Pulmonary artery endothelial cell (primary cell): ENCODE measurements around the gene LRFN2. TPM values are rescaled to one million over a fixed set of nuclear protein-coding genes. Genes with fewer than 3 reads are reported as not detected.

Source experiments
- DNase-seq: peaks from one replicate; pipeline ENCODE4 v3.0.0-alpha.2; 2011; ENCODE audit warnings: low read depth, low spot score
- total RNA-seq: library from RNA; depleted of rRNA; stranded (reverse); fragments of >200 nt; gene quantifications from 2 replicates; pipeline ENCODE4 v1.2.3, GENCODE V29; 2014

LRFN2 gene
- total RNA-seq, 1 donor from 2014 or later = not detected

DNA sequence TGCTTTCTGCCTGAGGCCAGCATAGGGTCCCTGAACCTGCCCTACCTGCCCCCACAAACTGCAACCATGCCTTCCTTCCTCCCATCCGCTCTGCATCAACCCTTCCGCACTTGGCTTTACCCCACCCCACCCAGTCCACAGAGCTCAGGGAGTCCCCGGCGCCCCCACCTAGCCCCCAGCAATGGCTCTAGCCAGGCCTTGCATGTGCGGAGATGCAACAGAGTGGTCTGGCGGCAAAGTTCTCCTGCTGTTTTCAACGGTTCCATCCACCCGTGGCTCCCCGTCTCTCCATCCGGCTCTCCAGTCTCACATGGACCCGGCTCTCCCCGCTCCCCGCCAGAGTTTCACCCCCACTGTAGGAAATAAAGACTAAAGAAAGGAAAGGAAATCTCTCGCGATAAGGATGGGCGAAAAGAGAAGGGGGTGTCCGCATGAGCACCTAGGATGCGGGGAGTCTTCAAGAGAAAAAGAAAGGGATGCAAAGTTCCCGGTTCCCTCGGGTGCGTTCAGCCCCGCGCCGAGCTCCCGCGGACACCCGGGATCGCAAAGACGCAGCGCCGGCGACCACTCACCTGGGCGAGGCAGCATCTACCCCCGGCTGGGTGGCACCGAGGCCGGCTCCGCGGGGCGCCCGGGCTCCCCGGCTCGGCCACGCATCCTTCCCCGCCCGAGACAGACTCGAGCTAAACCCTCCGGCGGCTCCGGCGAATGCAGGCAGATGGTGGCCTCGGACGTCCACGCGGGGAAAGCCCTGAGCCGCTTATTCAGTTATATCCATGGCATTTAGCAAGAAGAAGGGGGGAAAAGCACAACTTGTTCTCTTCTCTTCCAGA, 579 bp downstream of the LRFN2 start:
- DNase-seq = no peak

DNA sequence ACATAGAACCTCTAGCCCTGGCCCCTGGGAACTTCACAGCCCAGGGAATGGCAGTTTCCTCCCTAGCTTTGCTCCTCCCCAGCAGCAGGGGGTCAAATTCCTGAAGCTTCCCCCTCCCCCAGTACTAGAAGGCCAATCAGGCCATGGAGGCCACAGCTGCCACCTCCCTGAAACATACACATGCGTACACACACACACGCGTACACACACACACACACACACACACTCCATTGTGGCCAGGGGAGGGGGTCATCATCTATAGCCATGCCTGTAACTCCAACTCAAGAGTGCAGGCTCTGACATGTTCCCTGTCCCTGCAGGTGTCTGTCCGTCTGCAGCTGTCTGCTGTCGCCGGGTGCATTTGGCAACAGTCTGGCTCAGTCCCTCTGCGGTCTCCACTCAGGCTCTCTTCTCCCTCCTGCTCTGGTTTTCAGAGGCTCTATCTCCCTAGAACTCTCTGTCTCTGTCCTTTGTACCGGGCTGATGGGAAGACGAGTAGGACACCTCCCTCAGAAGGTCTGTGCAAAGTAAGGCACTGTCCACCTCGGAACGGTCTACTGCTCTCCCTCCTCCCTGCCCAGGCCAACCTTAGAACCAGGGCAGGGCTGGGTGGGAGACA, 1.4 kb downstream of the LRFN2 start:
- no peak for DNase-seq

DNA sequence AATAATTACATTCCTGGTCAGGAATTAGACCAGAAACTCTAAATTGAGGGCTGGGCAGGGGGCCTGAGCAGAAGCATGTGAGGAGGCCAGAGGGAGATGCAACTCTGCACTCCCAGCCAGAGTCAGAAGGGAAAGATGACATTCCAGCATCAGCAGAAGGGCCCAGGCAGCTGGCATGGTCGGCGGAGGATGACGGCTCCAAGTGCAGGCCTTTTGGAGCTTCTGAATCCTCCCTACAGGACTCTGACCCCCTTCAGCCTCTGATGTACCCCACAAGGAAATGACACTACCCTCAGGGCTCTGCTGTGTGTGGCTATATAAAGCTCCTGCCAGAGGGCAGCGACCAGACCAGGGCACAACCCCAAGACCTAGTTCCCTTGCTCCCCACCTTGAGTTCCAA, 1.9 kb downstream of the LRFN2 start:
- no peak for DNase-seq

DNA sequence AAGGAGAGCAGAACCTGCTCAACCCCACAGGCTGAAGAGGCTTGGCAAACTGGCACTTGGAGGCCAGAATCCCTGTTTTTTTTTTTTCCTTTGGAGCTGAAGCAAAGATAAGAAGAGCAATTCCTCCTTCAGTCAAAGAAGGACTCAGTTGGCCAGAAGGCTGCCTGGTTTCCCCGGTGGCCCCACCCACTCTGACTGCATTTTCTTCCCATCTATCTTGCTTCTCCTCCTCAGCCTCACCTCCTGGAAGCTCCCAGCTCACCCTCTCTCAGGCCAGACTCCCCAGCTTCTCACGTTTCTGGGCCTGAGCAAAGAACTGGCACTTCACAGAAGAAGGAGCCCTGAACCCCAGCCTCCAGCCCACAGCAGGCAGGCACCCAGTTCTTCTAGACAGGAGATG, 2.4 kb downstream of the LRFN2 start:
- DNase-seq = no peak

DNA sequence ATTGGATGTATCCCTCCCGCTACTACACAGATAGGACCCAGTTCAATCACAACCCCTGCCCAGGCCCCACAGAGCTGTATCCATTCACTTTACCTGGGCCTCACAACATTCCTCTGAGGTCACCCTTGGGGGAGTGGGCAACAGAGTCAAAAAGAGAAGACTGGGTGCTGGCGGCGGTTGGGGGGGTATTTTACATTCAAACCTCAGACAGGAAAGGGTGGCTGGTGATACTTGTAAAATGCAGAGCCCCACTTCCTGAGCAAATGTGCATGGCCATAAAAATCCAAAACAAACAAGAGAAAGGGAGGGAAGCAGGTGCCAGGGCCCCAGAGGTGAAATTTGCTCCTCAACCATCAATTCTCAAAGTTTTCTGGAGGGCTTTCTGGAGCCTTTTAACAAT, 3.5 kb downstream of the LRFN2 start:
- DNase-seq = no peak

DNA sequence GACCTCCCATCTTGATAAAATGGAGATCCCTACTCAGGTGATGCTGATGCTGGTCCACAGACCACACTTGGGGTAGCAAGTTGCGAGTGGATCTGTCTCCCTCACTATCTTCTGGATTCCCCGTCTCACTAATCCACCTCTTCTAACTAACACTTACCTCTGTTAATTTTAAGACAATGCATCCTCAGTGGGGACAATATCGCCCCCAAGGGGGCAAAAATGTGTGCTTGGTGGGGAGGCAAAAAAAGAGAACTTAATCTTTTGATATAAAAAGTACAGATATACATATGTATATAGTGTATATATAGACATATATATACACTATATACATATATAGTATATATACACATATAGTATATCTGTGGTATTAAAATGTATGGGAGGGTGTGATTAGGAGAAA, 4.3 kb downstream of the LRFN2 start:
- DNase-seq = no peak

DNA sequence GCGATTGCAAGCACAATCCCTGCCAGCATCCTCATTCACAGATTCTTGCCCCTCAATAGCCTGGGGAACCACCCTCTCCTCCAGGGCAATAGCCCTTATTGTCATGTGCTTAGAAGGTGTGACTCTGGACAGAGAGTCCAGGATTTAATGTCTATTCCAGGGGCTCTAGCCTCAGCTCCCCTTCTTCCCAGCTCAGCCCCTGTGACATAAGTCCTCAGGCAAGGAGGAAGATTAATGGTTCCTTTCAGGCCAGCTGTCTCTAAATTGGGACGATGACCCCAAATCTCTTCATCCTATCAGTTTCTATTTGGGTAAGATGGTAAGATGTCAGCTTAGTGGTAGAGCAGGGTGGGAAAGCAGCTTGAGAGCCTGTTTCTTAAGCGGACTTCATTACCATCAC, 8.1 kb downstream of the LRFN2 start:
- DNase-seq = no peak

DNA sequence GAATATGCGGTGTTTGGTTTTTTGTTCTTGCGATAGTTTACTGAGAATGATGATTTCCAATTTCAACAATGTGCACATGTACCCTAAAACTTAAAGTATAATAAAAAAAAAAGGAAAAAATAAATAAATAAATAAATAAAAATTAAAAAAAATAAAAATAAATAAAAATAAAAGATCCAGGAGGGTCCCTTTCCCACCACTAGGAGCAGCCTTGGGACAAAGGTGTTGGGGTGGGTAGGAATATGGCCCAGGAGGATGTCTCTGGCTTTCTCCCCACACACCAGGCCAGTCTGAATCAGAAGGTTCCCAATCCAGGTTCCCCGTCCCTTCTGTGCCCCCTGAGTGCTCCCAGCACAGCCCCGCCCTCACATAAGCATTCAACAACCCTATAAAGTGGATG, 9.5 kb downstream of the LRFN2 start:
- no peak for DNase-seq

DNA sequence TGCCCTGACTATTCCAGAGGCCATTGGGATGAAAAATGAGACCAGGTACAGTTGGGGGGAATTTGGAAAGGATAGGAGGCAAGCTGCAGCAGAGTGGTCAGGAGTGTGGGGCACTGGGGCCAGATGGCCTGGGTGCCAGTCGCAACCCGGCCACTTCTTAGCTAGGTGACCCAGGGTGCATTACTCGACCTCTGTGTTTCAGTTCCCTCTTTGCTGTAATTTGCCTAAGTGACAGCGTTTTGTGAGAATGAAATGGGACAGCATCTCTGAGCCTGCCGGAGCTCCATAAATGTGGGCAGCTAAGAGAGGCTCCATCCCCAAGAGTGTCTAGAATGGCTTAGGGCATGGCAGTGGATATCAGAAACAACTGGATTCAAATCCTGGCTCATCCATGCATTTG, 13.9 kb downstream of the LRFN2 start:
- DNase-seq = no peak

DNA sequence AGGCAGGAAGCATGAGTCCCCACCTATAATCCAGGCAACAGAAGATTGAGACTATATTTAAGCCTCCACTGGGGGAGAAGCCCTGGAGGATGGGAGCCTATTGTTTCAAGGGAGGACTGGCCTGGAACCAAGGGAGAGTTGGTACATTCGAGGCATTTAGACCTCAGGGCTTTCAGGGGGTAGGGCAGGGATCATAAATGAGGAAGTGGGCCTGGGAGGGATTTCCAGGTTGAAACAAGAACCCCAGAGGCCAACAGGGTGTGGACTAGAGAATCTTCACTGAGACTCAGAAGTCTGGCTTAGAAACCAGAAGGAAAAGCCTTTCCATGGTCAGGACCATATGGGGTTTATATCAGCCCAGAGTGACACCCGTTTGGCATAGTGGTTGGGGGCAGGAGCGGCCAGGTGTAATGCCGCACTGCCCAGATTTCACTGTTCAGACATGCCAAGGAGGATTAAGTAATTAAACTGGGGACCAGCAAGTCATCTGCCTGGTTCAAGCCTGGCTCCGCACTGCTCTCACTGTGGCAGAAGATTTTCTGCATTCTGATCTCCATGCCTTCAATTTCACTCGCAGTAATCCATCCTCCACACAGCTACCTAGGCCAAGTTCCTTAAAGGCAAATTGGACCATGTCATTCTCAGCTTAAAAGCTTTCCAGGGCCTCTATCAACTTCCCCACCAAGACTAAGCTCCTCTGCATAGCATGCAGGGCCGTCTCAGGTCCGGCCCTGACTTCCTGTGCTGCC, 17.8 kb downstream of the LRFN2 start:
- no peak for DNase-seq

DNA sequence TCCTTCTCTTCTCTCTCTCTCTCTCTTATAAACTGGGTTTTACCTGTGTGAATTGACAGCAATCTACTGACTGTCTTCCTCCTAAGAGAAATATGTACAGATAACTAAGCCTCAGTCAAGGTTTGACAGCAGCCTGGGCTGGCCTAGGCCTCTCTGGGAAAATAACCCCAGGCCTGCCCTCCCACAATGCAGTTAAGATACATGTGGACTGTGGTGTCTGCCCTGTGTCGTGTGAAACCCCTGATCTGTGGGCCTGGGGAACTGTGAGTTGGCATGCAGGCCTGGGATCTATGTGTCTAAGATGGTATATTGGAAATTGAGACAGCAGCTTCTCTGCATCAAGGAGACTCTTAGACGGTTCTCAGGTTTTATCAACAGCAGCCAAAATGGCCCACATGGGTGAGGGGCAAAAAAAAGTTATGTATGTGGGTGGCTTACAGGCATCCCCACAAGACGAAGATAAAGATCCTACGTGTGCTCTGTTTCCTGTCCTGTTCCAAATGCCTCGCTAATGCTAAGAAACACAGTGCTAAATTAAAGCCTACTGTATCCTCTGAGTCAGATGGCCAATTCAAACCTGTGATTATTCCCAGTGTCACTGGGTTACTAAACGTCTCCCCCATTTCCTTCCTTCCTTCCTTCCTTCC, 19.0 kb downstream of the LRFN2 start:
- DNase-seq = no peak

DNA sequence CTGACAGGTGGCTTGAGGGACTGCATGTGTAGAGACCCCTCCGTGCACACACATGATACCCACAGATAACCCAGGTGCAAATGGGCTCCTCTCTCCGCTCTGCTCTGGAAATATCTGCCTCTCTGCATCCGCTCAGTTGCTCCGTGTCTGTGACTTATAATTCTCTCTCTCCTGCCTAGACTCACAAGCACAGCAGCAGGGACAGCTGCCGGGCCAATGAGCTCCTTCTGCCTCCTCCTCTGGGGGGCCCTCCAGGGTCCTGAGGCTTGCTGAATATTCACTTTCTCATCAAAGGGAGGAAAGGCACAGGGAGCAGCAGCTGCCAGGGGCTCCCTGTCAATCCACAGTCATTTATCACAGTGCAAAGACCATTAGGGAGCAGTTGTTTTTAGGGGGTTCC, 24.1 kb downstream of the LRFN2 start:
- no peak for DNase-seq

DNA sequence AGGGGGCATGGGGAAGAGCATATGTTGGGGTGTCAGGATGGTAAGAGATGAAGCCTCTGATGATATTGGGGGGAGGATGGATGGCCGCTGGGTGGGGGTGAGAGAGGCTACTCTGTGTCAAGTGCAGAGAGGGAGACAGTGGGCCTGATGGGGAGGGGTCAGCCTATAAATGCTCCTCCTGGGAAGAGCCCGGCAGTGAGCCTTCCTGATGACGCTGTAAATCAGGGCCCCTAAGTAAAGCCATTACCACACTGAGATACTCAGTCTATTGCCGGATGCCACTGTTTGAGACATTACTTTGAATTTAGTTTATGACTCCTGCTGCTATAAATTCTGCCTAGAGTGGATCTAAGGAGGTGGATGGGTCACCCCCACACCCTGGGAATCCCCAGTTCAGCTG, 28.1 kb downstream of the LRFN2 start:
- no peak for DNase-seq

DNA sequence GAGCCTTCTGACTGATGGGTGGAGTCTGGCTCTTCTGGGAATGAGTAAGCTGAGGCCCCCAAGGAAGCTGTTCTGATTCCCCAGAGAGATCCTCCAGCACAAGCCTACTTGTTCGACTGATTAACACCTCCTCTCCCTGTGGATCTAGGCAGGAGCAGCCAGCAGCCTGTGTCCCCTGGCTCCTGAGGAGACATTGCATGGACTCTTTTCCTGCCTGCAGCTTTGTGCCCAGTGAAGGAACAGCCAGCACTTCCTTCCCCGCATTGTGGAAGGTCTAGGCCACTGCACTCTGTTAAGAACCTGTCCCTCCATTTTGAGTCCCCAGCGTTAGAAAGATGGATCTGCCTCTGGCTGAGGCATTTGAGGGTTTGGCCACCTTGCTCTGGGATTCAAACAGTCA, 29.1 kb downstream of the LRFN2 start:
- no peak for DNase-seq

DNA sequence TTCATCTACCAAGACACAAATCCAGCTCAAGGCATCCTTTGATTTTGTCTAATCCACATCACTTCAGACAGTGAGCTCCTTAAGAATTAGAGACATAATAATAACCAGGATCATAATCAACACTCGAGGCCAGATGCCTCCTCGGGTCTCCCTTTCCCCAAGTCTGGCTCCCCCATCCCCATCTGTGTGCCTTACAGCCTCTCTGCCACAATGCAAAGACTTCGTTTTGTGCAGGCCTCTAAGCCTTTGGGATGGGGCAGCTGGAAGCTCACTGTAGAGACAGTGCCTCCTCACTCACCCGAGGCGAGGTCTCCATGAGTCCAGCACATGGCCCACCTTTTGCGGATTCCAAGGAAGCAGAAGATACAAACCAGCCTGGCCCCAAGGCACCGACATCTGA, 30.3 kb downstream of the LRFN2 start:
- DNase-seq = no peak

DNA sequence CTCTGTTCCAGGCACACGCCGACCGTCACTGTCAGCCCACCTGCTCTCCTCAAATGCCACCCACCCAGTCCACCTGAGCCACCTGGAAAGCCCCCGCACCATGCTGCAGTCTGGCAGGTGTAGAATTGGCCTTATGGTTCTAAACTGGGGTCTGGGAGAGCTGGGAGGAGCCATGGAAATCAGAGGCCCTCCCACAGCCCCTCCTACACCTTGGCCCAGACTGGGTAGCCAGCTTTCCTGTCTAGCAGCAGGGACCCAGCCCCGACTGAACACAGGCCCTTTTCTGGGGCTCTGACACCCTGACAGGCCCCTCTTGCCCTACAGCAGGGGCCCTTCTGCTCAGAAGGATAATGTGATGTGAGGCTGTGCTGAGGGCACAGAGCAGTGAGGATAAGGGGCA, 31.1 kb downstream of the LRFN2 start:
- DNase-seq = no peak

DNA sequence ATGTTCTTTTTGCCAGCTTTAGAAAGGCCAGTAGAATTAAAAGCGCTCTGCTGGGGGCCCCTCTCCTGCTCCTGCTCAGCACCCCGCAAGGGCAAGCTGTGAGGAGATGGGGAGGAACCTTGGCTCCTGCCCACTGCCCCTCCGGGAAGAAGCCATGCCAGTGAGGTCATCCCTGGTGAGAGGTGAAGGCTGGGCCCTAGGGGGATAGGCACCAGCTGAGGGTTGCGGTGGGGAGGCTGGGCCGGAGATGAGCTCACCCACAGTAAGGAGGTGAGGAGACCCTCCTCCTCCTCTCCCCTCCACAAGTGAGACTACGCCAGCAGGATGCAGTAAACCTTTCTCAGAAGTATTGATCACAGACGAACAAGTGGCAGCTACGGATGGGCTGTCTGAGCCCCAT, 32.1 kb downstream of the LRFN2 start:
- no peak for DNase-seq

DNA sequence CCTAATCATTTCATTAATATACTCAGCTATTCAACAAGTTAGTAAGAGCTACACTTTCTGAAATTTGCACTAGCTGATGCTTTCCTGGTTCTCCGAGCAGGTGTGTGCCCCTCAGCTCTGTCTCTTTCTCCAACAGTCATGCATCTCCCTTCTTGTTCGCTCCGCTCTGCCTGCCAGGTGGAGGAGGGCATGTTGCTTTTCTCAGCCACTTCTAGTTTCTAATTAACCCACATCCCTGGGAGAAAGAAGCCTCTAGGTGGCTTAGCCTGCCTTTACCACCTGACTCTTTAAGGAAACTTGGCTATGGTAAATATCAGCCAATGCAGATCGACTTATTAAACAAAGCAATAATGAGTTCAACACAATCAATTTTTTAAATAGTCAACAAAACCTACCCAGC, 34.2 kb downstream of the LRFN2 start:
- DNase-seq = no peak

DNA sequence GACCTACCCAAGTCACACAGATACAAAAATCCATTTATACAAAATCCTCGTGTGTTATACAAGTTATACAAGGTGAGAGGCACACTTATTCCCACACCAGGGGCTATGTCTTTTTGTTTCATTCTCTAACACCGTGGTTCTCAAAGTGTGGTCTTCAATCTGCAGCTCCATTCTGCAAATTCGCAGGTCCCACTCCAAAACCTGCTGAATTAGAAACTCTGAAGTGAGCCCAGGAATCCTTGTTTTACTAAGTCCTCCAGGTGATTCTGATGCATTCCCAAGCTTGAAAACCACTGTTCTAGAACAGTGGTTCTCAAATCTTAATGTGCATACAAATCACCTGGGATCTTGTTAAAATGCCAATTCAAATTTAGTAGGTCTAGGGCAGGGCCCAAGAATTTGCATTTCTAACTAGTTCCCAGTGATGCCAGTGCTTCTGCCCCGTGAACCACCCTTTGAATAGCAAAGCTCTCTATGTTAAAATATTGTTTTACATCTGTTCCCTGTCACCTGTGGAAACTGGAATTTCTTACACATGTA, 35.1 kb downstream of the LRFN2 start:
- no peak for DNase-seq

DNA sequence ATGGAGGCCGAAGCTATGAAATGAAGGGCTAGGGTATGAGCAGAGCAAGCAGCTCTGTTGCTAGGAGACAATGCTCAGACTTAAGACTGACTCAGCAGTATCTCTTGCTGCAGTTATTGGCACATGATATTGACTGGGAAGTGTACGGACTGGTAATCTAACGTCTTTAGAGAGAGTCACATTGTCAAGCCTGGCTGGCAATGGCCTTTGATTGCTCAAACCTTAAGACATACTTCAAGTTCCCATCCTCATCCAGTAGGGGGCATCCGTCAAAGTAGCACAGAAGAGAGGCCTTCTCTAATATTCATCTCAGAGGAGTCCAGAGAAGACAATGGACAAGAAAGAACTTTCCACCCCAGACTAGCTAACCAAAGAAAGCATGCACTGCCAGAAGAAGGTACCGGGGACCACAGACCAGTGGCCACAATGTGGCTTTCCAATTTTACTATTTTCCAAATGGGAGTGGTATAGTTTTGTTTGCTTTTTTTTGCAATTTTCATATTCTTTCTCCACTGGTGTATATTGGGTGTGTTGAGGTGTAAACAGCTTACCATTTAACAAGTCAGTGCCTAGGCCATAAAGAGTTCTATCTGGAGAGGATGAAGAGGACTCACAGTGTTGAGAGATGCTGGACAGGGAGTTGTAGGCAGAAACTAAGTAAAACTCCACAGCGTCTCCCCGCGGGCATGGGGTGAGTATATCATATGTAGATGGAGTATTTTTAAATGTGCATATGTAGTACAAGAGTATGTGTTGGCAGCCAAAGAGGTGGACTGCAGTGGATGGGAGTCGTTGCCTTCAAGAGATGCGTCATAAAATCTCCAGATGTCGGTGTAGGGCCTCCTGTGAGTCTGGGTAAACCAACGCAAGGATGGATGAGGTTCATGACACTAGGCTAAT, 36.7 kb downstream of the LRFN2 start:
- peak; percentile 8 for DNase-seq

DNA sequence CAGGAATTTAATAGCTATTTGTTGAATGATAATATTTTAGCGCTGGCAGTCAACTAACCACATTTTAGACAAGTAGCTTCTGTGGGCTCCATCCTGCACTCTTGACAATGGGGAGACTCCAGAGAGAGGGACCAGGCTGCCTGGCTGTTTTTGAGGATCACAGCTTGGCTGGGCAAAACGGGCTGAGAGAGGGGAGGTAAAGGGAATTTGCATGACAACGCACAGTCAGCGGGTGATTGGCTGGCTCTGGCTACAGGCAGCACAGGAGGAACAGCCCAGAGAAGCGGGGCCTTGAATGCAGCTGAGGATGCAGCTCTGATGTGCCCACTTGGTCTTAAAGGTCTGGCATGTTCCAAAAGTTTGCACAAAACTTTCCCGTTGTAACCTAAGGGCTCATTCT, 41.2 kb downstream of the LRFN2 start:
- DNase-seq = no peak
